Stomach (tissue), 9 donors: ENCODE results near the gene SFTPA2. TPM values are rescaled to one million over a fixed set of nuclear protein-coding genes. Genes with fewer than 3 reads are reported as not detected.
"Not testable (repeated sequence)": the region's sequence is repeated elsewhere in the genome, so short reads cannot be mapped to it uniquely, and the experiment has no call there.

Experiments
- DNase-seq, 2 donors: peaks; one replicate each; pipeline versions ENCODE4 v3.0.0 to v3.0.0-alpha.2; 2013 to 2019
- H3K27ac ChIP-seq, 5 donors: fragments of 200-600 bp in 4 of 5; sonication (generic) in 4 of 5; one replicate each; pipeline ENCODE4 v1.5.1; 2013 to 2019; ENCODE audit warnings: mild to moderate bottlenecking in 1 of 5, moderate library complexity in 1 of 5
- H3K27me3 ChIP-seq, 3 donors: fragments of 200-600 bp; sonication (generic); one replicate each; pipeline ENCODE4 v1.5.1; 2017 to 2019; ENCODE audit warnings: mixed run types in 1 of 3
- H3K36me3 ChIP-seq, 4 donors: fragments of 200-600 bp; sonication (generic); 1 replicate in 3 of 4; 2 replicates in 1 of 4; pipeline ENCODE4 v1.5.1; 2016 to 2019
- H3K4me1 ChIP-seq, 4 donors: fragments of 200-600 bp; sonication (generic); one replicate each; pipeline ENCODE4 v1.5.1; 2016 to 2019
- H3K4me3 ChIP-seq, 4 donors: fragments of 200-600 bp; sonication (generic) in 3 of 4; one replicate each; pipeline ENCODE4 v1.5.1; 2016 to 2019; ENCODE audit warnings: mild to moderate bottlenecking in 1 of 4
- H3K9me3 ChIP-seq, 4 donors: fragments of 200-600 bp; sonication (generic); one replicate each; pipeline ENCODE4 v1.5.1; 2016 to 2019
- EP300 ChIP-seq: sonication (generic); formaldehyde crosslinking; IDR thresholded peaks from one replicate; pipeline ENCODE4 v1.6.1; 2017; ENCODE audit warnings: antibody characterized with exemption
- POLR2A ChIP-seq, 4 donors: fragments of 450-650 bp; IDR thresholded peaks; one replicate each; pipeline ENCODE4 v1.6.1; 2016; ENCODE audit warnings: antibody characterized with exemption in 4 of 4, control low read depth in 2 of 4, mild to moderate bottlenecking in 1 of 4, moderate library complexity in 1 of 4
- POLR2AphosphoS5 ChIP-seq, 3 donors: sonication (generic); formaldehyde crosslinking; IDR thresholded peaks; one replicate each; pipeline ENCODE4 v1.6.1; 2016; ENCODE audit warnings: antibody characterized with exemption in 3 of 3
- WGBS, 5 donors: extraction: QIAGEN DNeasy Blood & Tissue Kit in 3 of 5; methylation state at CpG; one replicate each; pipeline versions ENCODE4 v1.1.5 to v1.1.7; 2013 to 2018; 5-methylcytosine and 5-hydroxymethylcytosine counted together
- intact Hi-C: fragments of 100-400 bp; cut with DNase I; formaldehyde crosslinking; loops from one replicate; pipeline ENCODE4 v1.15.1; 2023; ENCODE audit warnings: low total_unique reads
- polyA plus RNA-seq, 3 donors: library from polyadenylated mRNA; stranded (reverse); fragments of 200-250 nt; gene quantifications; one replicate each; pipeline ENCODE4 v1.2.3, GENCODE V29; 2013
- total RNA-seq, 5 donors: library from RNA; depleted of rRNA; stranded (reverse); fragments of >200 nt; gene quantifications; one replicate each; pipeline versions ENCODE4 v1.1.0 to v1.2.3, GENCODE V29; 2014 to 2016
- TF ChIP-seq, protein P1 (sequence below), 7 experiments: fragments of 450-650 bp in 4 of 7; fragments of 200-600 bp in 3 of 7; sonication (generic) in 3 of 7; IDR thresholded peaks; one replicate each; pipeline ENCODE4 v1.5.1; 2016 to 2019; ENCODE audit warnings: antibody characterized with exemption in 7 of 7, control low read depth in 2 of 7, mild to moderate bottlenecking in 1 of 7
- donor health status: healthy with polysubstance abuse.
- donor health status: Bipolar disorder and iron deficiency.
- donor health status: healthy.

The SFTPA2 gene
- total and polyA plus RNA-seq, 8 donors: 0.31 to 594 (median 2.2) TPM; not detected in 2

DNA sequence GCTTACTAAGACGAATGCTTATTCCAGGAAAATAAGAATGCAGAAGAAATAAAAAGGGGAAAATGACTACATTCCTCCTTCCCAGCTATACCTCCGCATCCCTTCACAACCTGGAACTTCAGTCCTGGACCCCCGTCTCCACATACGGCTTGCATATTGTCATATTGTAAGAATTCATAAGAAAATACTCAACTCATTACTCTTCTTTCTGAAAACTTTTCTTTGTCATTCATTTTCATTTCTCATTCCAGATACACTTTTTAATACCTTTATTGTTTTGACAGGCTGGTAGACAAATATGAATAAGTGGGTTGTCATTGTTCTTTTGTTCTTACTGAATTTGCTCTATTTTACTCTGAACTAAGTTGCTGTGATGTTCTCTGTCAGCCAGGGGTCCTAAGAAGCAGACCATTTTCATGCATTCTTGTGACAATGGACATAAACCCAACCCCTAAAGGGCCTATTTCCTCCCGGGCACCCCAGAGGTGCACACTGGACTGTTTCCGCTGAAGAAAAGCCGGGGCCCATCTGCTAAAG lies 23.3 kb upstream of the SFTPA2 start:
- TF ChIP-seq, protein P1, sequence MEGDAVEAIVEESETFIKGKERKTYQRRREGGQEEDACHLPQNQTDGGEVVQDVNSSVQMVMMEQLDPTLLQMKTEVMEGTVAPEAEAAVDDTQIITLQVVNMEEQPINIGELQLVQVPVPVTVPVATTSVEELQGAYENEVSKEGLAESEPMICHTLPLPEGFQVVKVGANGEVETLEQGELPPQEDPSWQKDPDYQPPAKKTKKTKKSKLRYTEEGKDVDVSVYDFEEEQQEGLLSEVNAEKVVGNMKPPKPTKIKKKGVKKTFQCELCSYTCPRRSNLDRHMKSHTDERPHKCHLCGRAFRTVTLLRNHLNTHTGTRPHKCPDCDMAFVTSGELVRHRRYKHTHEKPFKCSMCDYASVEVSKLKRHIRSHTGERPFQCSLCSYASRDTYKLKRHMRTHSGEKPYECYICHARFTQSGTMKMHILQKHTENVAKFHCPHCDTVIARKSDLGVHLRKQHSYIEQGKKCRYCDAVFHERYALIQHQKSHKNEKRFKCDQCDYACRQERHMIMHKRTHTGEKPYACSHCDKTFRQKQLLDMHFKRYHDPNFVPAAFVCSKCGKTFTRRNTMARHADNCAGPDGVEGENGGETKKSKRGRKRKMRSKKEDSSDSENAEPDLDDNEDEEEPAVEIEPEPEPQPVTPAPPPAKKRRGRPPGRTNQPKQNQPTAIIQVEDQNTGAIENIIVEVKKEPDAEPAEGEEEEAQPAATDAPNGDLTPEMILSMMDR (IDR thresholded peaks at IDR 0.05): no peak
- TF ChIP-seq POLR2A (IDR thresholded peaks at IDR 0.05) (no peak), EP300 (no peak), POLR2AphosphoS5 (IDR thresholded peaks at IDR 0.05) (no peak)
- no peaks in the 10 kb centered on the region for H3K4me1 ChIP-seq

DNA sequence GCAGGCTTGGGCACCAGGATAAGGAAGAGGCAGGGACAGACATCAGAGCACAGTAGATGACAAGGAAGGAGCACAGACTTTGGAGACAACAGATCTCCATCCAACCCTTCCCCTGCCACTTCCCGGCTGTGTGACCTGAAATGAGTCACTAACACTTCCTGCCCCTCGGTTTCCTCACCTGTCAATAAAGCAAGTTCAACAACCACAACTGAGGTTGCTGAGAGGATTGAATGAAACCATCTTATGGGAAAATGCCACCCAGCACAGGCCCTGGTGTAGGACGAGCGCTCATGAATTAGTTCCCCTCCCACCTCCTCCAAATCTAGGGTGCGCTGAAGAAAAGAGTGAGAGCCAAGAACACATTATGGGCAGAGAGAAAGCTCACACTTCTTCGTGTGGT lies 22.7 kb upstream of the SFTPA2 start:
- H3K4me1 ChIP-seq, H3K27me3 ChIP-seq, H3K27ac ChIP-seq, H3K9me3 ChIP-seq, intact Hi-C loops, H3K36me3 ChIP-seq, H3K4me3 ChIP-seq, DNase-seq: not testable (repeated sequence)
- 58 to 75% (median 69%) methylated on average over 2 to 5 of the region's 6 CpGs for WGBS, 5 donors

More for the DNA sequence above, 23.3 kb upstream of the SFTPA2 start:
- Histone ChIP-seq H3K36me3 (no peaks in the 10 kb centered on the region), H3K9me3 (no peaks in the 10 kb centered on the region), H3K27ac (no peak overlapping the region), H3K27me3 (peaks cover 0 to under 1% (median 0%) of the 10 kb centered on the region in 3 donors), H3K4me3 (no peak overlapping the region)
- intact Hi-C loops: no loop called here
- 87 to 91% (median 90%) methylated on average over 7 of the region's 7 CpGs for WGBS, 5 donors
- DNase-seq: no peak

DNA sequence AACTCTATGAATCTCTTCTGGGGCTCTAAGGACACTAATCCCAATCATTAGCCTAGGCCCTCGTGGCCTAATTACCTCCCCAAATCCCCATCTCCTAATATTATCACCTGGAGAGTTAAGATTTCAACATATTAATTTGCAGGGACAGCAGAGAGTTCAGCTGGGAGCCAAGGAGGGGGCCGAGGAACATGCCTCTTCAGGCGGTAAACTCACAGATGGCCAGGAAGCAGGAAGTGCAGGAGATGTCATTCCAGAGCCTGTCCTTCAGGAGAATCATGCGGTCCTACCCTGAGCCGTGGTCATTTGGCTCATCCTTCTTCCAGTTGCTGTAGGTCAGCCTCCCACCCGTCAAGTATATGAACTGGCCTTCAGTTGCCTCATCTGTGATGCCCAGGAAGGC lies 21.9 kb upstream of the SFTPA2 start:
- Histone ChIP-seq H3K4me1 (no peaks in the 10 kb centered on the region), H3K27me3 (no peaks in the 10 kb centered on the region), H3K4me3 (no peak overlapping the region), H3K36me3 (no peaks in the 10 kb centered on the region), H3K9me3 (no peaks in the 10 kb centered on the region), H3K27ac (no peak overlapping the region)
- intact Hi-C loops: no loop called here
- no peak for DNase-seq
- TF ChIP-seq, protein P1 (IDR thresholded peaks at IDR 0.05): no peak
- TF ChIP-seq POLR2A (IDR thresholded peaks at IDR 0.05): no peak
- TF ChIP-seq EP300: no peak
- no peak for TF ChIP-seq POLR2AphosphoS5 (IDR thresholded peaks at IDR 0.05)
- 76 to 89% (median 81%) methylated on average over 5 to 6 of the region's 6 CpGs for WGBS, 5 donors

DNA sequence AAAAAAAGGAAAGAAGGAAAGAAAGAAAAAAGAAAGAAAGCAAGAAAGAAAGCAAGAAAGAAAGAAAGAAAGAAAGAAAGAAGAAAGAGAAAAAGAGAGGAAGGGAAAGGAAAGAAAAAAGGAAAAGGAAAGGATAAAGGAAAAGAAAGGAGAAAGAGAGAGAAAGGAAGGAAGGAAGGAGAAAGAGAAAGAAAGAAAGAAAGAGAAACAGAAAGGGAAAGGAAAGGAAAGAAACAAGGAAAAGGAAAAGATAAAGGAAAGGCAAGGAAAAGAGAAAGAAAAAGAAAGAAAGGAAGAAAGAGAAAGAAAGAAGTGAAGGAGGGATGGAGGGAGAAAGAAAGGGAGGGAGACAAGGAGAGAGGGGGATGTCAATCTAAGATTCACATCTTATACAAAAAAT lies 20.8 kb upstream of the SFTPA2 start:
- TF ChIP-seq POLR2A (IDR thresholded peaks at IDR 0.05) (no peak), POLR2AphosphoS5 (IDR thresholded peaks at IDR 0.05) (no peak), EP300 (no peak)
- TF ChIP-seq, protein P1 (IDR thresholded peaks at IDR 0.05): no peak

DNA sequence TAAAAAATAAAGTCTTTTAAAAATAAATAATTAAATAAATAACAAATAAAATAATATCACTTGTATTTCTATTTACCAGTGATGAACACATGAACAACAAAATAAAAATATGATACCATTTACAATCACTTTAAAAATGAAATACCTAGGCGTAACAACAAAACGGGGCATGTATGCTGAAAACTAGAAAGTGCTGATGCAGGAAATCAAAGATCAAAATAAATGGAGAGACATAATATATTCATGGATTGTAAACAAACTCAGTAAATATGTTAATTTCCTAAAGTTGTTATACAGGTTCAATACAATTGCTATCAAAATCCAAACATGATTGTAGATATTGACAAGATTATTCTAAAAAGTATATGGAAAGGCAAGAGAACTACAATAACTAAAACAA lies 19.2 kb upstream of the SFTPA2 start:
- intact Hi-C loops: no loop called here
- Histone ChIP-seq H3K27me3 (no peaks in the 10 kb centered on the region), H3K27ac (no peak overlapping the region), H3K4me3 (no peak overlapping the region), H3K9me3 (peaks cover 0 to 5% (median 0%) of the 10 kb centered on the region in 4 donors), H3K36me3 (no peaks in the 10 kb centered on the region), H3K4me1 (no peaks in the 10 kb centered on the region)
- no peak for DNase-seq
- no peak for TF ChIP-seq EP300
- TF ChIP-seq POLR2AphosphoS5 (IDR thresholded peaks at IDR 0.05): no peak
- TF ChIP-seq POLR2A (IDR thresholded peaks at IDR 0.05): no peak
- TF ChIP-seq, protein P1 (IDR thresholded peaks at IDR 0.05): no peak
- 92 to 97% (median 93%) methylated on average over 2 of the region's 2 CpGs for WGBS, 5 donors

More for the DNA sequence above, 20.8 kb upstream of the SFTPA2 start:
- Histone ChIP-seq H3K36me3 (no peaks in the 10 kb centered on the region), H3K4me1 (no peaks in the 10 kb centered on the region), H3K4me3 (no peak overlapping the region), H3K9me3 (no peaks in the 10 kb centered on the region), H3K27me3 (no peaks in the 10 kb centered on the region), H3K27ac (no peak overlapping the region)
- intact Hi-C loops: no loop called here
- no peak for DNase-seq

DNA sequence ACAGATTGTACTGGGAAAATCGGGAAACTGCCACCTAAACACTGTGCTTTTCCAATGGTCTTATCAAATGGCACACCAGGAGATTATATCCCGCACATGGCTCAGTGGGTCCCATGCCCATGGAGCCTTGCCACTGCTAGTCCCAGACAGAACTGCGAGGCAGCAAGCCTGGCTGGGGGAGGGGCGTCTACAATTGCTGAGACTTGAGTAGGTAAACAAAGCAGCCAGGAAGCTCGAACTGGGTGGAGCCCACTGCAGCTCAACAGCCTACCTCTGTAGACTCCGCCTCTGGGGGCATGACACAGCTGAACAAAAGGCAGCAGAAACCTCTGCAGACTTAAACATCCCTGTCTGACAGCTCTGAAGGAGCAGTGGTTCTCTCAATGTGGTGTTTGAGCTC lies 10.4 kb upstream of the SFTPA2 start:
- H3K4me1 ChIP-seq, H3K27ac ChIP-seq, H3K36me3 ChIP-seq, DNase-seq, intact Hi-C loops, H3K9me3 ChIP-seq, H3K4me3 ChIP-seq: not testable (repeated sequence)
- WGBS, 5 donors: 71 to 81% (median 79%) methylated on average over 6 of the region's 6 CpGs
- peaks cover 0 to 11% (median 0%) of the 10 kb centered on the region in 3 donors for H3K27me3 ChIP-seq
